ENCODE data around the gene MCUB. TPM values are rescaled to one million over a fixed set of nuclear protein-coding genes. Genes with fewer than 3 reads are reported as not detected.

MCUB gene
- total RNA-seq, 1 experiment from 2014 or later: 18.6 TPM

- DNase-seq (ENCODE audit: low read depth, low spot score): no peak
- ChIA-PET CTCF (no interaction called here), RAD21 (ENCODE audit: low non-redundant PET in 1 of 2, low total read pairs in 2 of 2, uncharacterized antibody in 2 of 2, unreplicated experiment in 2 of 2) (no interaction called here), POLR2A (no interaction called here)
- no peaks in the 10 kb centered on the region for H3K79me2 ChIP-seq (ENCODE audit: insufficient read depth, low read length)
- ATAC-seq: no peak
- no peaks in the 10 kb centered on the region for H4K20me1 ChIP-seq (ENCODE audit: insufficient read depth)
- H3K9me2 ChIP-seq (ENCODE audit: insufficient read depth): no peaks in the 10 kb centered on the region
- no peak overlapping the region for H3K4me2 ChIP-seq (ENCODE audit: low read length)
- TF ChIP-seq EZH2phosphoT487 (IDR thresholded peaks at IDR 0.05; ENCODE audit: borderline replicate concordance): no peak
- no peak for TF ChIP-seq EZH2 (IDR thresholded peaks at IDR 0.05)
- TF ChIP-seq REST (IDR thresholded peaks at IDR 0.05; ENCODE audit: low read depth): no peak
- no peak for TF ChIP-seq CBX3 (IDR thresholded peaks at IDR 0.05; ENCODE audit: low read depth)
- no peak for TF ChIP-seq TCF7L2 (IDR thresholded peaks at IDR 0.05; ENCODE audit: borderline replicate concordance, extremely low read depth, insufficient read depth, insufficient read length)
- no peak for TF ChIP-seq CEBPB (IDR thresholded peaks at IDR 0.05; ENCODE audit: low read depth)
- no peak for TF ChIP-seq ZFX (IDR thresholded peaks at IDR 0.05)
- no peak for TF ChIP-seq JUND (IDR thresholded peaks at IDR 0.05)
- no peak for TF ChIP-seq CTCF (IDR thresholded peaks at IDR 0.05 in 2 of 3, conservative IDR thresholded peaks at IDR 0.05 in 1 of 3; ENCODE audit: borderline replicate concordance in 1 of 3, insufficient read depth in 1 of 3, low read depth in 2 of 3, low read length in 2 of 3)
- no peak for TF ChIP-seq ZNF274 (IDR thresholded peaks at IDR 0.05; ENCODE audit: low read depth, low read length)
- TF ChIP-seq ZBTB33 (IDR thresholded peaks at IDR 0.05; ENCODE audit: extremely low read depth, insufficient replicate concordance, low read length): no peak
- no peak for TF ChIP-seq EGR1 (IDR thresholded peaks at IDR 0.05; ENCODE audit: low read depth)
- no peak for TF ChIP-seq RAD21 (IDR thresholded peaks at IDR 0.05; ENCODE audit: low read depth)
- TF ChIP-seq ELF1 (IDR thresholded peaks at IDR 0.05; ENCODE audit: borderline replicate concordance, low read depth): no peak
- TF ChIP-seq POLR2A (IDR thresholded peaks at IDR 0.05; ENCODE audit: borderline replicate concordance, extremely low read depth, insufficient read depth, insufficient read length): no peak
- no peak for TF ChIP-seq ATF3 (IDR thresholded peaks at IDR 0.05)
- no peak for TF ChIP-seq MAX (IDR thresholded peaks at IDR 0.05)
- TF ChIP-seq YY1 (IDR thresholded peaks at IDR 0.05; ENCODE audit: extremely low read depth, insufficient replicate concordance, low read depth, low read length): no peak
- TF ChIP-seq SRF (IDR thresholded peaks at IDR 0.05; ENCODE audit: low read depth): no peak
- H3K27ac ChIP-seq (ENCODE audit: low read depth, low read length): no peak overlapping the region
- H3K4me3 ChIP-seq (replicated peaks in 1 of 2; ENCODE audit: low read depth in 1 of 2, low read length in 2 of 2): no peak overlapping the region
- no peaks in the 10 kb centered on the region for H3K36me3 ChIP-seq (ENCODE audit: control insufficient read depth in 1 of 2, insufficient read depth in 2 of 2, low read length in 2 of 2)
- no peaks in the 10 kb centered on the region for H3K4me1 ChIP-seq (ENCODE audit: control insufficient read depth in 1 of 2, insufficient read depth in 2 of 2, low read length in 2 of 2)
- no peaks in the 10 kb centered on the region for H3K27me3 ChIP-seq (ENCODE audit: insufficient read depth, low read length)
- H2AFZ ChIP-seq (ENCODE audit: low read depth, low read length, poor library complexity, severe bottlenecking): no peak overlapping the region
- no peaks in the 10 kb centered on the region for H3K9me3 ChIP-seq (ENCODE audit: control insufficient read depth in 1 of 2, insufficient read depth in 1 of 2, low read depth in 1 of 2, low read length in 2 of 2)
- no peak overlapping the region for H3K9ac ChIP-seq (ENCODE audit: low read length)
- intact Hi-C loops (cut with micrococcal nuclease): no loop called here
- BruUV-seq (replicated peaks): no TSS peak
Measured at GRCh38 chr4:109588176-109588575, 28.1 kb downstream of the MCUB start.
